Endothelial cell of umbilical vein (primary cell): ENCODE results near the gene MACO1. TPM values are rescaled to one million over a fixed set of nuclear protein-coding genes. Genes with fewer than 3 reads are reported as not detected.

Experiments used
- BruUV-seq: library from RNA; stranded (reverse); fragments of 400-500 nt; replicated peaks from 2 replicates; lab custom pipeline; 2021; lab: Mats Ljungman, UMichigan
- CTCF ChIA-PET: fragments of 300-600, 350-600 bp; sonication (Branson Sonifier 250); formaldehyde crosslinking; loops from one replicate; lab custom pipeline; 2021; ENCODE audit warnings: antibody characterized with exemption, inconsistent platforms; lab: Charles Lee
- POLR2A ChIA-PET: fragments of 300-600, 350-600 bp; sonication (Branson Sonifier 250); formaldehyde crosslinking; loops from one replicate; lab custom pipeline; 2021; ENCODE audit warnings: antibody characterized with exemption, inconsistent platforms; lab: Charles Lee
- DNase-seq: peaks from one replicate; pipeline ENCODE4 v3.0.0-alpha.2; 2011; ENCODE audit warnings: low read depth, low spot score
- FAIRE-seq: peaks from 2 replicates; lab custom pipeline; 2011; peaks lifted over from hg19 to GRCh38; lab: Jason Lieb, UNC
- H2AFZ ChIP-seq: 2 replicates; pipeline ENCODE4 v1.6.0; 2012; ENCODE audit warnings: low read depth, low read length, control low read depth, inconsistent platforms
- H3K27ac ChIP-seq: 2 replicates; pipeline ENCODE4 v1.5.1; 2011; ENCODE audit warnings: low read depth, mild to moderate bottlenecking, control low read depth, low read length, moderate library complexity; ENCODE audit not compliant: insufficient read depth
- H3K27me3 ChIP-seq, 2 experiments: 2 replicates each; pipeline versions ENCODE4 v1.6.0 to v1.6.1; 2011; ENCODE audit warnings: low read length in 2 of 2, mixed read lengths in 1 of 2; ENCODE audit not compliant: control insufficient read depth in 2 of 2, insufficient read depth in 2 of 2
- H3K36me3 ChIP-seq, 2 experiments: 2 replicates in 1 of 2; 3 replicates in 1 of 2; pipeline ENCODE4 v1.5.1; 2011; ENCODE audit warnings: low read length in 2 of 2, mild to moderate bottlenecking in 1 of 2, moderate library complexity in 1 of 2; ENCODE audit not compliant: control insufficient read depth in 2 of 2, insufficient read depth in 2 of 2; ENCODE audit errors: extremely low read depth in 1 of 2
- H3K4me1 ChIP-seq: 3 replicates; pipeline ENCODE4 v1.5.1; 2011; ENCODE audit warnings: mild to moderate bottlenecking, low read length; ENCODE audit not compliant: control insufficient read depth, insufficient read depth; ENCODE audit errors: extremely low read depth
- H3K4me2 ChIP-seq: 2 replicates; pipeline ENCODE4 v1.6.1; 2011; ENCODE audit warnings: low read length, control low read depth, mixed read lengths; ENCODE audit not compliant: insufficient read depth
- H3K4me3 ChIP-seq, 3 experiments: fragments of 200-600 bp in 1 of 3; sonication (generic), shearing (Covaris generic) in 1 of 3; replicated peaks in 1 of 3; 2 replicates each; pipeline ENCODE4 v1.5.1; 2011 to 2016; ENCODE audit warnings: control low read depth in 3 of 3, low read length in 3 of 3, mild to moderate bottlenecking in 2 of 3, inconsistent platforms in 1 of 3, low read depth in 1 of 3, moderate library complexity in 1 of 3; ENCODE audit not compliant: insufficient read depth in 1 of 3
- H3K79me2 ChIP-seq: 2 replicates; pipeline ENCODE4 v1.6.0; 2012; ENCODE audit warnings: low read length, inconsistent platforms; ENCODE audit not compliant: control insufficient read depth, insufficient read depth
- H3K9ac ChIP-seq: replicated peaks from 2 replicates; pipeline ENCODE3; 2011; ENCODE audit warnings: low read length, control low read depth; ENCODE audit not compliant: insufficient read depth; ENCODE audit errors: extremely low read depth
- H3K9me1 ChIP-seq: replicated peaks from 3 replicates; pipeline ENCODE4 v1.6.0; 2011; ENCODE audit warnings: mild to moderate bottlenecking, low read length; ENCODE audit not compliant: control insufficient read depth, insufficient read depth; ENCODE audit errors: extremely low read depth
- H3K9me3 ChIP-seq: replicated peaks from 2 replicates; pipeline ENCODE4 v1.5.1; 2012; ENCODE audit warnings: low read length, inconsistent platforms; ENCODE audit not compliant: control insufficient read depth, insufficient read depth
- H4K20me1 ChIP-seq: replicated peaks from 2 replicates; pipeline ENCODE3; 2011; ENCODE audit warnings: mild to moderate bottlenecking, low read length; ENCODE audit not compliant: control insufficient read depth, insufficient read depth; ENCODE audit errors: extremely low read depth
- EZH2 ChIP-seq: IDR thresholded peaks from 2 replicates; pipeline ENCODE4 v1.6.1; 2012; ENCODE audit warnings: borderline replicate concordance, low read depth, mild to moderate bottlenecking, moderate library complexity, low read length, inconsistent platforms; ENCODE audit not compliant: severe bottlenecking
- FOS ChIP-seq: IDR thresholded peaks from 2 replicates; pipeline ENCODE4 v1.6.1; 2011; ENCODE audit warnings: mild to moderate bottlenecking, low read length, moderate library complexity, borderline replicate concordance; ENCODE audit not compliant: insufficient read depth
- GATA2 ChIP-seq: IDR thresholded peaks from 2 replicates; pipeline ENCODE4 v1.7.0; 2011; ENCODE audit warnings: low read depth, mild to moderate bottlenecking, moderate library complexity, mixed read lengths, low read length; ENCODE audit not compliant: insufficient read length, insufficient read depth
- JUN ChIP-seq: IDR thresholded peaks from 2 replicates; pipeline ENCODE4 v1.6.1; 2011; ENCODE audit warnings: borderline replicate concordance, low read depth; ENCODE audit not compliant: insufficient read length, insufficient read depth
- MYC ChIP-seq: IDR thresholded peaks from one replicate; pipeline ENCODE4 v1.6.1; 2011; ENCODE audit warnings: mild to moderate bottlenecking, low read depth, low read length
- POLR2A ChIP-seq: IDR thresholded peaks from 2 replicates; pipeline ENCODE4 v1.6.1; 2012; ENCODE audit warnings: low read depth, mild to moderate bottlenecking, control low read depth, low read length
- POLR2AphosphoS5 ChIP-seq: IDR thresholded peaks from 2 replicates; pipeline ENCODE4 v1.6.1; 2012; ENCODE audit warnings: low read depth, mild to moderate bottlenecking, control low read depth, low read length, moderate library complexity; ENCODE audit not compliant: insufficient read depth
- dilution Hi-C: fragments of 300-500 bp; cut with MboI; formaldehyde crosslinking; loops from one replicate; pipeline ENCODE4 v1.15.0; 2019; ENCODE audit warnings: low sequenced_read_pairs; ENCODE audit not compliant: extremely low pct_ligation_motif_present
- intact Hi-C: fragments of 100-400 bp; cut with micrococcal nuclease; formaldehyde crosslinking; loops from one replicate; pipeline ENCODE4 v1.10.0; 2022
- polyA plus RNA-seq, 4 experiments: library from polyadenylated mRNA; depleted of rRNA in 3 of 4; stranded (reverse) in 3 of 4; unstranded in 1 of 4; fragments of >200 nt; gene quantifications; 2 replicates each; pipeline versions ENCODE4 v1.2.1 to v1.2.3, GENCODE V29; 2011 to 2012; ENCODE audit warnings: missing spikeins in 1 of 4
- total RNA-seq: library from RNA; stranded (reverse); gene quantifications from 2 replicates; pipeline ENCODE4 v1.2.3, GENCODE V29; 2021
- TF ChIP-seq, protein P1 (sequence below): IDR thresholded peaks from 2 replicates; pipeline ENCODE4 v1.6.1; 2011; ENCODE audit not compliant: insufficient read depth, insufficient read length
- TF ChIP-seq, protein P2 (sequence below), 2 donors: IDR thresholded peaks; 1 replicate in 1 of 2; 2 replicates in 1 of 2; pipeline ENCODE4 v1.5.1; 2011; ENCODE audit warnings: low read length in 2 of 2, mild to moderate bottlenecking in 2 of 2, moderate library complexity in 2 of 2, control low read depth in 1 of 2, inconsistent platforms in 1 of 2, low read depth in 1 of 2; ENCODE audit not compliant: insufficient read depth in 1 of 2; ENCODE audit errors: extremely low read depth in 1 of 2

MACO1 gene
- total and polyA plus RNA-seq, 2 donors (not counting 3 experiments of a cell fraction or from before 2014, with no cell fraction given): 7.7 to 24.4 TPM

DNA sequence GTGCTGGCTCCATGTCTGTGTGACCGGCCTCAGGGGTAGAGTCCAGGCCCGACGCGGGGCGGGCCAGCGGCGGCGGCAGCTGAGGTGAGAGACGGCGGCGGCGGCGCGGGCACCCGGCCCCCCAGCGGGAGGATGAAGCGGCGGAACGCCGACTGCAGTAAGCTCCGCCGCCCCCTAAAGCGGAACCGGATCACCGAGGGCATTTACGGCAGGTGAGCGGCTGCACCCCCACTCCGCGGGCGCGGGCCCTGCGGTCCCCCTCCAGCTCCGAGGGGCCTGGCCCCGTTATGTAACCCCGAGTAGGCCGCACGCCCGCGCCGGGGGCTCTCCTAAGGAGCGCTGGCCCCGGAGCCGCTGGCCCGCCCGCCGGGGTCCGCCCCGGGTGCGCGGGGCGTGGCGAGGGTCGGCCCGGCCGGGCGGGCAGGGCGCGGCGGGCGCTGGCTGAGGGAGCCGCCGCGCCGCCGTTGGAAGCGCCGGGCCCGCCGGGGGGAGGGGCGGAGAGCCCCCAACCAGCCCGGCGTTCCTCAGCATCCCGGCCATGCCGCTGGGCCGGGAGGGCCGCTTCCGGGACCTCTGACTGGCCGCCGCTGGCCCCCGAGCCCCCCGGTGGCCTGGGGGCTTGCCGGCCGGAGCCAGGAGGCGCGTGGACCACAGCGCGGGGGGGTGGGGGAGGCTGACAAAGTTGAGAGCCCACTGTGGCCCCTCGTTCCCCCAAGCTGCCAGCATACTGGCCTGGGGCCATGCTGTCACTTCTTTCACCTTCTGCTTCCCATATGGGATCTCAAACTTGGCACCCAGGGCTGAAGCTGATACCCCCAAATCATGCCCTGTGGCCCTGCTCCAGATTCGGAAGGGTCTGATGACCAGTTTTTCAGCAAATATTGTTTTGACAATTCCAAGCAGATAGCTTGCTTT is 527 bp downstream of the MACO1 start:
- H3K4me3 ChIP-seq: peak overlapping the region; percentile 86 to 97 (median 95)
- BruUV-seq: no TSS peak
- peaks cover 45% of the 10 kb centered on the region for H3K79me2 ChIP-seq
- dilution Hi-C loops (no loop called here), intact Hi-C loops (loop anchor here (1.0 to 10.0 kb wide), 4 partner anchors 56 to 374 kb away; partner anchors contain the start of genes SELENON, SYF2 and TMEM50A)
- peaks cover 42% of the 10 kb centered on the region for H3K4me1 ChIP-seq
- FAIRE-seq: no peak
- ChIA-PET CTCF (interaction anchor here (0.6 to 2.2 kb wide), 7 partner anchors 10 to 369 kb away, joined by 3 to 7 read pairs (median 3); no protein-coding TSS in a partner anchor), POLR2A (interaction anchor here (1.6 kb wide), 1 partner anchor 184 kb away, joined by 5 read pairs; the partner anchor contains the start of gene RSRP1)
- peak overlapping the region; percentile 93 for H3K4me2 ChIP-seq
- peak; percentile 14 for DNase-seq
- no peaks in the 10 kb centered on the region for H3K9me3 ChIP-seq
- no peaks in the 10 kb centered on the region for H3K27me3 ChIP-seq
- TF ChIP-seq POLR2AphosphoS5 (no peak), EZH2 (no peak), FOS (no peak), MYC (no peak), GATA2 (no peak), POLR2A (no peak), JUN (no peak)
- TF ChIP-seq, protein P1, sequence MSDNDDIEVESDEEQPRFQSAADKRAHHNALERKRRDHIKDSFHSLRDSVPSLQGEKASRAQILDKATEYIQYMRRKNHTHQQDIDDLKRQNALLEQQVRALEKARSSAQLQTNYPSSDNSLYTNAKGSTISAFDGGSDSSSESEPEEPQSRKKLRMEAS: no peak
- TF ChIP-seq, protein P2, sequence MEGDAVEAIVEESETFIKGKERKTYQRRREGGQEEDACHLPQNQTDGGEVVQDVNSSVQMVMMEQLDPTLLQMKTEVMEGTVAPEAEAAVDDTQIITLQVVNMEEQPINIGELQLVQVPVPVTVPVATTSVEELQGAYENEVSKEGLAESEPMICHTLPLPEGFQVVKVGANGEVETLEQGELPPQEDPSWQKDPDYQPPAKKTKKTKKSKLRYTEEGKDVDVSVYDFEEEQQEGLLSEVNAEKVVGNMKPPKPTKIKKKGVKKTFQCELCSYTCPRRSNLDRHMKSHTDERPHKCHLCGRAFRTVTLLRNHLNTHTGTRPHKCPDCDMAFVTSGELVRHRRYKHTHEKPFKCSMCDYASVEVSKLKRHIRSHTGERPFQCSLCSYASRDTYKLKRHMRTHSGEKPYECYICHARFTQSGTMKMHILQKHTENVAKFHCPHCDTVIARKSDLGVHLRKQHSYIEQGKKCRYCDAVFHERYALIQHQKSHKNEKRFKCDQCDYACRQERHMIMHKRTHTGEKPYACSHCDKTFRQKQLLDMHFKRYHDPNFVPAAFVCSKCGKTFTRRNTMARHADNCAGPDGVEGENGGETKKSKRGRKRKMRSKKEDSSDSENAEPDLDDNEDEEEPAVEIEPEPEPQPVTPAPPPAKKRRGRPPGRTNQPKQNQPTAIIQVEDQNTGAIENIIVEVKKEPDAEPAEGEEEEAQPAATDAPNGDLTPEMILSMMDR (IDR thresholded peaks at IDR 0.05; ENCODE audit: extremely low read depth in 1 of 2, insufficient read depth in 1 of 2, low read depth in 1 of 2, low read length in 2 of 2): no peak
- peak overlapping the region; percentile 73 for H2AFZ ChIP-seq
- no peaks in the 10 kb centered on the region for H3K9me1 ChIP-seq
- H4K20me1 ChIP-seq: peaks cover 2% of the 10 kb centered on the region
- peak overlapping the region; percentile 54 for H3K27ac ChIP-seq
- no peaks in the 10 kb centered on the region for H3K36me3 ChIP-seq
- H3K9ac ChIP-seq: peak overlapping the region; percentile 88
